ENCODE measurements around the gene ATXN7L1. TPM values are rescaled to one million over a fixed set of nuclear protein-coding genes. Genes with fewer than 3 reads are reported as not detected.

The ATXN7L1 gene
- total RNA-seq, 4 donors from 2014 or later: 8.1 to 13.5 (median 9.1) TPM

DNA sequence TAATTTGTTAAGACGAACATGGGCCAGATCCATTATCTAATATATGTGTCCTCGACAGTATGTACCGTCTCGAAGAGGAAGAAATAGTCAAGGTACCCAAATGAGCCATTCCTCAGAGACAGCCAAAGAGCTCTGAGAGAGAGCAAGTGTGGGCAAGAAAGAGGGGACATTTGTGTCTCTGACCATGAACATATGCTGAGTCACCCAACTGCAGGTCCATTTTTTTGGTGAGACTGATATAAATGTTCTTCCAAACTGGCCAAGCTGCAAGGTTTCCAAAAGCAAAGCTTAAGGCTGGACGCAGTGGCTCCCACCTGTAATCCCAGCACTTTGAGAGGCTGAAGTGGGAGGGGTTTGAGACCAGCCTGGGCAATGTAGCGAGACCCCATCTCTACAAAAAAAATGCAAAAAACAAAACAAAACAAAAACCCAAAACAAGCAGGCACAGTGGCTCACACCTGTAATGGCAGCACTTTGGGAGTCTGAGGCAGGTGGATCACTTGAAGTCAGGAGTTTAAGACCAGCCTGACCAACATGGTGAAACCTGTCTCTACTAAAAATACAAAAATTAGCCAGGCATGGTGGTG, 26.0 kb upstream of the ATXN7L1 start:
- 97% methylated on average over 6 of the region's 6 CpGs for WGBS, 2 donors
- no peak for DNase-seq (ENCODE audit: low spot score in 2 of 2)
- H3K4me3 ChIP-seq (ENCODE audit: low read depth, poor library complexity, severe bottlenecking): no peak overlapping the region
- intact Hi-C loops (cut with DNase I; ENCODE audit: low total_unique reads): no loop called here
- TF ChIP-seq, protein P1, sequence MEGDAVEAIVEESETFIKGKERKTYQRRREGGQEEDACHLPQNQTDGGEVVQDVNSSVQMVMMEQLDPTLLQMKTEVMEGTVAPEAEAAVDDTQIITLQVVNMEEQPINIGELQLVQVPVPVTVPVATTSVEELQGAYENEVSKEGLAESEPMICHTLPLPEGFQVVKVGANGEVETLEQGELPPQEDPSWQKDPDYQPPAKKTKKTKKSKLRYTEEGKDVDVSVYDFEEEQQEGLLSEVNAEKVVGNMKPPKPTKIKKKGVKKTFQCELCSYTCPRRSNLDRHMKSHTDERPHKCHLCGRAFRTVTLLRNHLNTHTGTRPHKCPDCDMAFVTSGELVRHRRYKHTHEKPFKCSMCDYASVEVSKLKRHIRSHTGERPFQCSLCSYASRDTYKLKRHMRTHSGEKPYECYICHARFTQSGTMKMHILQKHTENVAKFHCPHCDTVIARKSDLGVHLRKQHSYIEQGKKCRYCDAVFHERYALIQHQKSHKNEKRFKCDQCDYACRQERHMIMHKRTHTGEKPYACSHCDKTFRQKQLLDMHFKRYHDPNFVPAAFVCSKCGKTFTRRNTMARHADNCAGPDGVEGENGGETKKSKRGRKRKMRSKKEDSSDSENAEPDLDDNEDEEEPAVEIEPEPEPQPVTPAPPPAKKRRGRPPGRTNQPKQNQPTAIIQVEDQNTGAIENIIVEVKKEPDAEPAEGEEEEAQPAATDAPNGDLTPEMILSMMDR (IDR thresholded peaks at IDR 0.05): no peak
- TF ChIP-seq POLR2A (IDR thresholded peaks at IDR 0.05): no peak

DNA sequence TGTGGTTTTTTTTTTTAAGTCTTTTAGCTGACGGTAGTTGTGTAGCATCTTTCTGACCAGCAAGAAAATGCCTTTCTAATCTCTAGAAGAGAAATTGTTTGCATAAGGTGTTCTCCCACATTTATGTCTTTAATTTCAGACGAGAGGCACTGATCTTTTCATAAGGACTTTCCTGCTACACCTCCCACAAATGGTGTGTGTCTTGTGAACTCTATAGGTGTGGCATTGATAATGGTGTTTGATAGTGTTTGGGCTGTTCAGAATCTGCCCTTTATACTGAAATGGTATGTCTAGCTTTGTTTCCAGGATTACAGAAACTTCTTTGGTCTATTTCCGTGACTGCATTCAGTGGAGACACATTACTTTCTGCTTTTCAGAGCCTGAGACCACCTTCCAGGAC, 21.6 kb upstream of the ATXN7L1 start:
- no peak overlapping the region for H3K4me3 ChIP-seq (ENCODE audit: low read depth, poor library complexity, severe bottlenecking)
- no peak for DNase-seq (ENCODE audit: low spot score in 2 of 2)
- intact Hi-C loops (cut with DNase I; ENCODE audit: low total_unique reads): no loop called here
- TF ChIP-seq POLR2A (IDR thresholded peaks at IDR 0.05): no peak
- TF ChIP-seq, protein P1 (IDR thresholded peaks at IDR 0.05): no peak
- 91 to 92% methylated on average over 3 of the region's 3 CpGs for WGBS, 2 donors

DNA sequence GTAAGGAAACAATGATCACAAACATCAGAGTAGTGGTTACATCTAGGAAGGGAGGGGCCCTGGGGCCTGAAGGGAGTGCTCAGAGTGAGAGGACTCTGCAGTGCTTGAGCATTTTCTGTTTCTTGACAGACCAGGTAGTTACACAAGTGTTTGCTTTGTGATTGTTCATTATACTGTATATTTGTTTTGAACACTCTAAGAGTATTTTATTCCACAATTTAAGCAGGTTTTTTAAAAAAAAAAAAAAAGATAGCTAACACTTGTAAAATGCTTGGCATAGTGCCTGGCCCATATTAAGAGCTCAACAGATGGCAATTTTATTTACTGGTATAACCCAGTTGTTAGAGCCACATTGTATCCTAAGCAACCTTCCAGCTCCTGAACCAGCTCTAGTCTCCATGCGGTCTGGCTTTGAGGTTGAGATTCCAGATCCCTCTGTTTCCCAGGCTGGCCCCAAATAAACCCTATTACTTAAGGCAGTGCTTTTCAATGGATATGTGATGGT, 20.1 kb upstream of the ATXN7L1 start:
- 48 to 63% methylated on average over 1 of the region's 1 CpG for WGBS, 2 donors
- no peak for DNase-seq (ENCODE audit: low spot score in 2 of 2)
- TF ChIP-seq, protein P1 (IDR thresholded peaks at IDR 0.05): no peak
- TF ChIP-seq POLR2A (IDR thresholded peaks at IDR 0.05): no peak
- intact Hi-C loops (cut with DNase I; ENCODE audit: low total_unique reads): no loop called here
- no peak overlapping the region for H3K4me3 ChIP-seq (ENCODE audit: low read depth, poor library complexity, severe bottlenecking)

DNA sequence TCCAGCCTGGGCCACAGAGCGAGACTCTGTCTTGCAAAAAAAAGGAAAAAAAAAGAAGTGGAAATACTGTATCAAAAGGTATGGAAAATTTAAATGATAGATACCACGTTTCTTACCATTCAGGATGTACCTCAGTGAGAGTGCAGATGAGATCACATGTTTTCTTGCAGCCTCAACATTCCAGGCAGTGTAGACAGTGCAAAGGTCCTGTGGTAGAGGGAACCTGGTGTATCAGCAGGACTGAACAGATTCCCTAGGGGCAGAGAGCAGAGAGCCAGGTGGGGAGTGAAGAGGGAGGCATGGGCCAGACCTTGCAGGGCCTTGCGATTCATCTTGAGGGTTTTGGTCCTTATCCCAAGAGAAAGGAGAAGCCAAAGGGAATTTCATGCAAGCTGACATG, 17.7 kb upstream of the ATXN7L1 start:
- no peak overlapping the region for H3K4me3 ChIP-seq (ENCODE audit: low read depth, poor library complexity, severe bottlenecking)
- intact Hi-C loops (cut with DNase I; ENCODE audit: low total_unique reads): no loop called here
- TF ChIP-seq POLR2A (IDR thresholded peaks at IDR 0.05): no peak
- TF ChIP-seq, protein P1 (IDR thresholded peaks at IDR 0.05): no peak
- no peak for DNase-seq (ENCODE audit: low spot score in 2 of 2)
- 96 to 98% methylated on average over 3 of the region's 3 CpGs for WGBS, 2 donors

DNA sequence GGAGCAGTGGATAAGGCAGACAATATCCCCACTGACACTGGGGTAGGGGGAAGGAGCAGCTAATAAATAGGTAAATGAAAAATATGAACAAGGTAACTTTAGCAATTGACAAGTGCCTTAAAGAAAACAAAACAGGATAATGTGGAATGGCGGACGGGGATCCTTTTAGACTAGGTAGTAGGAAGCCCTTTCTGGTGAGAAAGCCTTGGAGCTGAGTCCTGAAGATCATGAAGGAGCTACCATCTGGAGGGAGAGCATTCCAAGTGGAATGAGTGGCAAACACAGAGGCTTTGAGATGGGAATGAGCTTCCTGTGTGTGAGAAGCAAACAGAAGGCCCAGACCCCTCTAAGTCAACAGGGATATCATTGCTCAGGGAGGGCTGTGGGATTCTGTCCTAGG, 16.0 kb upstream of the ATXN7L1 start:
- no peak overlapping the region for H3K4me3 ChIP-seq (ENCODE audit: low read depth, poor library complexity, severe bottlenecking)
- 97 to 98% methylated on average over 2 of the region's 2 CpGs for WGBS, 2 donors
- TF ChIP-seq, protein P1 (IDR thresholded peaks at IDR 0.05): no peak
- no peak for TF ChIP-seq POLR2A (IDR thresholded peaks at IDR 0.05)
- intact Hi-C loops (cut with DNase I; ENCODE audit: low total_unique reads): no loop called here
- no peak for DNase-seq (ENCODE audit: low spot score in 2 of 2)
